Left ventricle myocardium inferior (tissue), 1 donor: ENCODE measurements around the gene PPBP. TPM values are rescaled to one million over a fixed set of nuclear protein-coding genes. Genes with fewer than 3 reads are reported as not detected.

Source experiments
- DNase-seq: peaks from one replicate; pipeline ENCODE4 v3.0.0-alpha.2; 2020
- H3K27ac ChIP-seq: fragments of 200-600 bp; replicated peaks from 2 replicates; pipeline ENCODE4 v1.8.0; 2021
- H3K27me3 ChIP-seq: fragments of 200-600 bp; 2 replicates; pipeline ENCODE4 v1.8.0; 2021; ENCODE audit warnings: low read depth
- H3K36me3 ChIP-seq: fragments of 200-600 bp; 2 replicates; pipeline ENCODE4 v1.8.0; 2021
- H3K4me1 ChIP-seq: fragments of 200-600 bp; 2 replicates; pipeline ENCODE4 v1.8.0; 2021
- H3K4me3 ChIP-seq: fragments of 200-600 bp; 2 replicates; pipeline ENCODE4 v1.8.0; 2021; ENCODE audit warnings: mild to moderate bottlenecking, moderate library complexity
- H3K9me3 ChIP-seq: fragments of 200-600 bp; replicated peaks from 2 replicates; pipeline ENCODE4 v1.8.0; 2021
- CTCF ChIP-seq: fragments of 200-600 bp; IDR thresholded peaks from 2 replicates; pipeline ENCODE4 v1.8.0; 2021; ENCODE audit warnings: antibody characterized with exemption, mild to moderate bottlenecking, borderline replicate concordance
- intact Hi-C: fragments of 100-400 bp; cut with micrococcal nuclease; formaldehyde crosslinking; loops from one replicate; pipeline ENCODE4 v1.11.0; 2022
- total RNA-seq: library from RNA; stranded (reverse); fragmentation: NEBNext Ultra II Directional; extraction: Animal tissue kit (Norgen Biotek cat#: 25700); gene quantifications from one replicate; pipeline ENCODE4 v1.2.1, GENCODE V29; 2021
- donor health status: DM: no; HTN: yes; CAD: no; lungs with severe emphysema.

The PPBP gene
- total RNA-seq, 1 donor from 2014 or later: 1.2 TPM

DNA sequence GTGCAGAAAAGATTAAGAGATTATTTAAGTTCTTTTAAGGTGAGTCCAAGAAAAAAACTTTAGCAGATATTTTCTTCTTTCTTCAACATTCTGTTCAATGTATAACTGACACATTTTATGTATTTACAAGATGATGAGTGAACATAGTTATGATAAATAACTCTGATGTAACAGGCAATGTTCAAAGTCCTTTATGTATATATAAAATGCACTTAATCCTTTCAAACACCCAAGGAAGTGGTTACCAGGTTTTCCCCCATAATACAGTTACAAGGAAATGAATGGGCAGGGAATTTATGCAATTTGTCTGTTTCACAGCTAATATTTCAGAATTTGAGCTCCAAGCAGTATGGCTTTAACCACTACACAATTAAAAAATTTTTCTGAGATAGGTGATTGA, 42.3 kb upstream of the PPBP start:
- Histone ChIP-seq H3K4me3 (no peak overlapping the region), H3K36me3 (no peaks in the 10 kb centered on the region), H3K4me1 (no peaks in the 10 kb centered on the region), H3K9me3 (peaks cover 35% of the 10 kb centered on the region), H3K27me3 (no peaks in the 10 kb centered on the region), H3K27ac (no peak overlapping the region)
- intact Hi-C loops: no loop called here
- DNase-seq: no peak
- TF ChIP-seq CTCF: no peak

DNA sequence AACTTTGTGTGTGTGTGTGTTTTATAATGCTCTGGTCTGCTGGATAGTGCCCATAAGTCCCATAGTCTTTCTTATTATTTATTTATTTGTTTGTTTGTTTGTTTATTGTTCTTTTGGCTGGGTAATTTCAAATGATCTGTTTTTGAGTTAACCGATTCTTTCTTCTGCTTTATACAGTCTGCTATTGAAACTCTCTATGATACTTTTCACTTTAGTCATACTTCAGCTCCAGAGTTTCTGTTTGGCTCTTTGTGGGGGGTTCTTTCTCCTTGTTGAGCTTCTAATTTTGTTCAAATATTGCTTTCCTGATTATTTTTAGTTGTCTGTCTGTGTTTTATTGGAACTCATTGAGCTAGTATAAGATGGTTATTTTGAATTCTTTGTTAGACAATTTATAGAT, 40.5 kb upstream of the PPBP start:
- intact Hi-C loops: no loop called here
- TF ChIP-seq CTCF: no peak
- DNase-seq: no peak

GRCh38 chr4:74023709-74024108, 35.7 kb upstream of the PPBP start:
- no peak for DNase-seq
- Histone ChIP-seq H3K4me3 (no peak overlapping the region), H3K4me1 (no peaks in the 10 kb centered on the region), H3K9me3 (peaks cover 31% of the 10 kb centered on the region), H3K36me3 (no peaks in the 10 kb centered on the region), H3K27ac (no peak overlapping the region), H3K27me3 (no peaks in the 10 kb centered on the region)
- intact Hi-C loops: no loop called here
- no peak for TF ChIP-seq CTCF

More for the DNA sequence above, 40.5 kb upstream of the PPBP start:
- H3K4me3 ChIP-seq: no peak overlapping the region
- H3K27ac ChIP-seq: no peak overlapping the region
- peaks cover 38% of the 10 kb centered on the region for H3K9me3 ChIP-seq
- H3K27me3 ChIP-seq: no peaks in the 10 kb centered on the region
- H3K36me3 ChIP-seq: no peaks in the 10 kb centered on the region
- H3K4me1 ChIP-seq: no peaks in the 10 kb centered on the region

DNA sequence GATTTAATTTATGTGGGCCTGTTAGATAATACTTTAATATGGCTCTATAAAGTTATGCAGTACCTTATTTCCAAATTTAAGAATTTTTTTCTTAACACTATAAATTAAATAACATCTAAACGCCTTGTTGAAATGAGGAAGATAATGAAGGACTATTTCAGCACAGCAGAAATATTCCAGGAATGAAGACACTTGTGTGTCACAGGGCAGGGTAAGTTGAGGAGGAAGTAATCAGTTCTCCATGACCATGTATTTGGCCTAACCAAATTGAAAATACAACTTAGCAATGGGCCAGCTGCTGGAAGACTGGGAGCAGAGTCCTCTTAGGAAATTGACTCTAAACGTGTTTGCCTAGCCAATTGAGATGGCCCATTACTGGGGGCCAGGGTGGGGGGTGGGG, 33.6 kb upstream of the PPBP start:
- H3K4me1 ChIP-seq: no peaks in the 10 kb centered on the region
- H3K27me3 ChIP-seq: no peaks in the 10 kb centered on the region
- intact Hi-C loops: no loop called here

GRCh38 chr4:74018771-74019170, 30.8 kb upstream of the PPBP start:
- intact Hi-C loops: no loop called here
- Histone ChIP-seq H3K9me3 (no peaks in the 10 kb centered on the region), H3K4me1 (no peaks in the 10 kb centered on the region), H3K27me3 (no peaks in the 10 kb centered on the region), H3K36me3 (no peaks in the 10 kb centered on the region), H3K4me3 (no peak overlapping the region), H3K27ac (no peak overlapping the region)
- DNase-seq: no peak
- TF ChIP-seq CTCF: no peak

More for the DNA sequence above, 33.6 kb upstream of the PPBP start:
- Histone ChIP-seq H3K27ac (no peak overlapping the region), H3K9me3 (peaks cover 15% of the 10 kb centered on the region), H3K4me3 (no peak overlapping the region), H3K36me3 (no peaks in the 10 kb centered on the region)
- no peak for DNase-seq
- no peak for TF ChIP-seq CTCF

GRCh38 chr4:74018116-74018515, 30.1 kb upstream of the PPBP start:
- Histone ChIP-seq H3K27ac (no peak overlapping the region), H3K9me3 (no peaks in the 10 kb centered on the region), H3K4me1 (no peaks in the 10 kb centered on the region), H3K36me3 (no peaks in the 10 kb centered on the region), H3K27me3 (no peaks in the 10 kb centered on the region), H3K4me3 (no peak overlapping the region)
- intact Hi-C loops: no loop called here
- no peak for TF ChIP-seq CTCF
- DNase-seq: no peak
